SK-N-SH (cell line): ENCODE data around the gene SP140. TPM values are rescaled to one million over a fixed set of nuclear protein-coding genes. Genes with fewer than 3 reads are reported as not detected.

Source experiments
- CTCF ChIA-PET: fragments of 300-600, 350-600 bp; formaldehyde crosslinking; extraction: SDS; loops from one replicate; lab custom pipeline; 2021; lab: Yijun Ruan, JAX
- POLR2A ChIA-PET: fragments of 350-600 bp; sonication (Branson Sonifier 250); formaldehyde crosslinking; extraction: SDS; loops from one replicate; lab custom pipeline; 2020; ENCODE audit warnings: antibody characterized with exemption, inconsistent platforms; lab: Yijun Ruan, JAX
- DNase-seq: peaks from one replicate; pipeline ENCODE4 v3.0.0; 2012
- H2AFZ ChIP-seq: fragments of 200-600 bp; sonication (generic); 2 replicates; pipeline ENCODE4 v1.8.1; 2016; ENCODE audit warnings: antibody characterized with exemption, mild to moderate bottlenecking, low read depth
- H3F3A ChIP-seq: fragments of 200-600 bp; sonication (generic); replicated peaks from 2 replicates; pipeline ENCODE3; 2016; ENCODE audit warnings: antibody characterized with exemption, mild to moderate bottlenecking; ENCODE audit not compliant: insufficient read depth
- H3K27ac ChIP-seq, 2 experiments: fragments of 200-500 bp in 1 of 2; fragments of 200-600 bp in 1 of 2; sonication (Bioruptor generic) in 1 of 2; sonication (generic), shearing (Covaris generic) in 1 of 2; 2 replicates each; pipeline versions ENCODE4 v1.5.1 to v1.6.1; 2014 to 2016; ENCODE audit warnings: low read depth in 2 of 2, inconsistent platforms in 1 of 2, low read length in 1 of 2, mild to moderate bottlenecking in 1 of 2, mixed read lengths in 1 of 2
- H3K27me3 ChIP-seq: fragments of 200-600 bp; sonication (generic), shearing (Covaris generic); 2 replicates; pipeline ENCODE4 v1.6.1; 2016; ENCODE audit warnings: mixed run types; ENCODE audit not compliant: insufficient read depth
- H3K36me3 ChIP-seq, 2 experiments: fragments of 200-500 bp in 1 of 2; fragments of 200-600 bp in 1 of 2; sonication (Bioruptor generic) in 1 of 2; sonication (generic) in 1 of 2; replicated peaks in 1 of 2; 2 replicates each; pipeline versions ENCODE3 to v1.5.1; 2014 to 2016; ENCODE audit warnings: low read length in 1 of 2, mild to moderate bottlenecking in 1 of 2; ENCODE audit not compliant: insufficient read depth in 2 of 2, control insufficient read depth in 1 of 2
- H3K4me1 ChIP-seq, 2 experiments: fragments of 200-500 bp in 1 of 2; fragments of 200-600 bp in 1 of 2; sonication (Bioruptor generic) in 1 of 2; sonication (generic), shearing (Covaris generic) in 1 of 2; 2 replicates each; pipeline versions ENCODE4 v1.5.1 to v1.6.1; 2014 to 2016; ENCODE audit warnings: low read depth in 1 of 2, low read length in 1 of 2, mixed run types in 1 of 2; ENCODE audit not compliant: insufficient read depth in 2 of 2, control insufficient read depth in 1 of 2
- H3K4me2 ChIP-seq: fragments of 200-600 bp; sonication (generic), shearing (Covaris generic); 2 replicates; pipeline ENCODE4 v1.6.1; 2017; ENCODE audit warnings: mixed run types
- H3K4me3 ChIP-seq, 2 experiments: fragments of 200-500 bp in 1 of 2; fragments of 200-600 bp in 1 of 2; sonication (Bioruptor generic) in 1 of 2; sonication (generic), shearing (Covaris generic) in 1 of 2; 2 replicates each; pipeline versions ENCODE4 v1.5.1 to v1.8.1; 2014 to 2016; ENCODE audit warnings: low read depth in 2 of 2, inconsistent platforms in 1 of 2, low read length in 1 of 2, mild to moderate bottlenecking in 1 of 2, mixed read lengths in 1 of 2, moderate library complexity in 1 of 2
- H3K79me2 ChIP-seq: fragments of 200-600 bp; sonication (generic); 2 replicates; pipeline ENCODE4 v1.8.1; 2017; ENCODE audit warnings: mild to moderate bottlenecking; ENCODE audit not compliant: insufficient read depth
- H3K9ac ChIP-seq: fragments of 200-600 bp; sonication (generic); 2 replicates; pipeline ENCODE4 v1.6.1; 2017; ENCODE audit warnings: mixed run types
- H3K9me2 ChIP-seq: fragments of 200-600 bp; sonication (generic); 2 replicates; pipeline ENCODE4 v1.6.1; 2017; ENCODE audit warnings: mixed run types
- H3K9me3 ChIP-seq: fragments of 200-600 bp; sonication (generic); 2 replicates; pipeline ENCODE4 v1.6.1; 2017; ENCODE audit warnings: mixed run types, mild to moderate bottlenecking, moderate library complexity
- H4K20me1 ChIP-seq: fragments of 200-600 bp; sonication (generic); 2 replicates; pipeline ENCODE4 v1.6.1; 2017; ENCODE audit warnings: mild to moderate bottlenecking, mixed run types; ENCODE audit not compliant: insufficient read depth
- ELF1 ChIP-seq: IDR thresholded peaks from 2 replicates; pipeline ENCODE4 v1.4.0; 2012
- FOSL2 ChIP-seq: IDR thresholded peaks from 2 replicates; pipeline ENCODE4 v1.4.0; 2012; ENCODE audit warnings: low read depth, mild to moderate bottlenecking, moderate library complexity, borderline replicate concordance
- FOXJ3 ChIP-seq: sonication (generic); formaldehyde crosslinking; IDR thresholded peaks from 2 replicates; pipeline ENCODE4 v1.5.1; 2020; ENCODE audit warnings: mild to moderate bottlenecking, missing genetic modification reagents
- FOXM1 ChIP-seq: IDR thresholded peaks from 2 replicates; pipeline ENCODE4 v1.4.0; 2012; ENCODE audit warnings: low read depth, mild to moderate bottlenecking
- GABPA ChIP-seq: IDR thresholded peaks from 2 replicates; pipeline ENCODE4 v1.4.0; 2012; ENCODE audit warnings: low read depth, mild to moderate bottlenecking
- GATA2 ChIP-seq: sonication (generic); formaldehyde crosslinking; IDR thresholded peaks from 2 replicates; pipeline ENCODE4 v1.5.0; 2020; ENCODE audit warnings: mild to moderate bottlenecking, missing genetic modification reagents
- MAX ChIP-seq: IDR thresholded peaks from 2 replicates; pipeline ENCODE4 v1.4.0; 2012; ENCODE audit warnings: low read depth
- MEF2A ChIP-seq: IDR thresholded peaks from 2 replicates; pipeline ENCODE4 v1.4.0; 2012; ENCODE audit warnings: low read depth, borderline replicate concordance
- MXI1 ChIP-seq: IDR thresholded peaks from 2 replicates; pipeline ENCODE4 v1.6.1; 2012; ENCODE audit warnings: mild to moderate bottlenecking, low read depth, low read length, improper control_type of control experiment
- NFIC ChIP-seq: IDR thresholded peaks from 2 replicates; pipeline ENCODE4 v1.4.0; 2012; ENCODE audit warnings: borderline replicate concordance
- NRF1 ChIP-seq: IDR thresholded peaks from 2 replicates; pipeline ENCODE4 v1.6.1; 2012; ENCODE audit warnings: low read depth, mild to moderate bottlenecking, low read length
- PBX3 ChIP-seq: IDR thresholded peaks from 2 replicates; pipeline ENCODE4; 2012
- RCOR1 ChIP-seq: fragments of 150-350 bp; IDR thresholded peaks from 2 replicates; pipeline ENCODE4 v1.6.1; 2017; ENCODE audit warnings: antibody characterized with exemption, low read length
- RFX5 ChIP-seq: IDR thresholded peaks from 2 replicates; pipeline ENCODE4 v1.6.1; 2012; ENCODE audit warnings: mild to moderate bottlenecking, improper control_type of control experiment, low read length
- TAF1 ChIP-seq: IDR thresholded peaks from 2 replicates; pipeline ENCODE4 v1.6.1; 2012; ENCODE audit warnings: low read depth, mild to moderate bottlenecking, low read length, moderate library complexity, borderline replicate concordance
- ZBTB33 ChIP-seq: IDR thresholded peaks from 2 replicates; pipeline ENCODE4 v1.4.0; 2012; ENCODE audit warnings: low read depth, borderline replicate concordance
- WGBS: methylation state at CpG from one replicate; pipeline ENCODE4 v1.1.6; 2017; ENCODE audit warnings: low lambda C conversion rate; 5-methylcytosine and 5-hydroxymethylcytosine counted together
- polyA plus RNA-seq, 3 experiments: library from polyadenylated mRNA; depleted of rRNA; stranded (reverse); fragments of >200 nt; gene quantifications; 2 replicates each; pipeline ENCODE4 v1.2.3, GENCODE V29; 2012
- TF ChIP-seq, protein P1 (sequence below): IDR thresholded peaks from 2 replicates; pipeline ENCODE4 v1.4.0; 2012; ENCODE audit warnings: low read depth, borderline replicate concordance
- TF ChIP-seq, protein P2 (sequence below): IDR thresholded peaks from 2 replicates; pipeline ENCODE4 v1.6.1; 2012; ENCODE audit warnings: mild to moderate bottlenecking, low read depth, low read length, moderate library complexity

The SP140 gene
- polyA plus RNA-seq, 1 of the 3 experiments (the other 2 are of a cell fraction) = 0.71 TPM

DNA sequence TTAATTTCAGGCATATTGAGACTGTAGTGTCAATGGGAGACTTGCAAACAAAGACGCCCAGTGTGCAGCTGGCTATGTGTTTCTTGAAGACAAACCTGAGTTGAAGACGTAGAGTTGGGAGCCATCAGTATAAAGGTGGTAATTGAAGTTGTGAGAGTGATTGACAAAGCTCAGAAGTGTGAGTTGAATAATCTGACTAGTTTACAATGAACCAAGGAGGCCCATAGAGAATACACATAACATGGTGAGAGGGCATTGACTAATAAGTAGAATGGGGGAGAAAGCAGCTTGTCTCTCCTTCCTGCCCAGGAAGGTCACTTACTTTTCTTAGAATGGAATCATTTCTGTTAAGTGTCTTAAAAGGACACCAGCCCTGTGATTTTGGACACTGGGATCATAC is 19.8 kb upstream of the SP140 start:
- Histone ChIP-seq H3K4me3 (no peak overlapping the region), H2AFZ (no peak overlapping the region), H3K79me2 (no peaks in the 10 kb centered on the region), H3F3A (no peaks in the 10 kb centered on the region), H3K36me3 (peaks cover 30 to 56% of the 10 kb centered on the region in 2 experiments), H3K9me3 (no peaks in the 10 kb centered on the region; the same call in 1 of the 2 replicates), H4K20me1 (no peaks in the 10 kb centered on the region), H3K9ac (no peak overlapping the region), H3K4me2 (no peak overlapping the region), H3K27ac (no peak overlapping the region), H3K4me1 (no peaks in the 10 kb centered on the region), H3K9me2 (no peaks in the 10 kb centered on the region), H3K27me3 (no peaks in the 10 kb centered on the region)
- POLR2A ChIA-PET = no interaction called here
- WGBS = 84% methylated on average over 2 of the region's 2 CpGs
- no peak for DNase-seq
- TF ChIP-seq MEF2A (no peak), NFIC (no peak), TAF1 (no peak)
- CTCF ChIA-PET = no interaction called here

- H3K36me3 ChIP-seq = peaks cover 33 to 69% of the 10 kb centered on the region in 2 experiments
- H3K9me2 ChIP-seq = no peaks in the 10 kb centered on the region
- H3K4me3 ChIP-seq = no peak overlapping the region
- ChIA-PET CTCF (no interaction called here), POLR2A (no interaction called here)
- no peak overlapping the region for H3K9ac ChIP-seq
- no peak for DNase-seq
- H3K4me2 ChIP-seq = no peak overlapping the region
- no peaks in the 10 kb centered on the region for H3K27me3 ChIP-seq
- no peaks in the 10 kb centered on the region for H3K79me2 ChIP-seq
- H3F3A ChIP-seq = no peaks in the 10 kb centered on the region
- H3K27ac ChIP-seq = no peak overlapping the region
- H3K9me3 ChIP-seq = no peaks in the 10 kb centered on the region; the same call in 1 of the 2 replicates
- H4K20me1 ChIP-seq = no peaks in the 10 kb centered on the region
- TF ChIP-seq MAX (no peak), MXI1 (no peak), NFIC (no peak), PBX3 (no peak), FOXM1 (no peak), GATA2 (CRISPR knock-in tag) (no peak), FOSL2 (no peak), GABPA (no peak), ELF1 (no peak), ZBTB33 (no peak), NRF1 (no peak), FOXJ3 (no peak), RFX5 (no peak), RCOR1 (no peak)
- TF ChIP-seq, protein P1, sequence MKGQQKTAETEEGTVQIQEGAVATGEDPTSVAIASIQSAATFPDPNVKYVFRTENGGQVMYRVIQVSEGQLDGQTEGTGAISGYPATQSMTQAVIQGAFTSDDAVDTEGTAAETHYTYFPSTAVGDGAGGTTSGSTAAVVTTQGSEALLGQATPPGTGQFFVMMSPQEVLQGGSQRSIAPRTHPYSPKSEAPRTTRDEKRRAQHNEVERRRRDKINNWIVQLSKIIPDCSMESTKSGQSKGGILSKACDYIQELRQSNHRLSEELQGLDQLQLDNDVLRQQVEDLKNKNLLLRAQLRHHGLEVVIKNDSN = no peak
- TF ChIP-seq, protein P2, sequence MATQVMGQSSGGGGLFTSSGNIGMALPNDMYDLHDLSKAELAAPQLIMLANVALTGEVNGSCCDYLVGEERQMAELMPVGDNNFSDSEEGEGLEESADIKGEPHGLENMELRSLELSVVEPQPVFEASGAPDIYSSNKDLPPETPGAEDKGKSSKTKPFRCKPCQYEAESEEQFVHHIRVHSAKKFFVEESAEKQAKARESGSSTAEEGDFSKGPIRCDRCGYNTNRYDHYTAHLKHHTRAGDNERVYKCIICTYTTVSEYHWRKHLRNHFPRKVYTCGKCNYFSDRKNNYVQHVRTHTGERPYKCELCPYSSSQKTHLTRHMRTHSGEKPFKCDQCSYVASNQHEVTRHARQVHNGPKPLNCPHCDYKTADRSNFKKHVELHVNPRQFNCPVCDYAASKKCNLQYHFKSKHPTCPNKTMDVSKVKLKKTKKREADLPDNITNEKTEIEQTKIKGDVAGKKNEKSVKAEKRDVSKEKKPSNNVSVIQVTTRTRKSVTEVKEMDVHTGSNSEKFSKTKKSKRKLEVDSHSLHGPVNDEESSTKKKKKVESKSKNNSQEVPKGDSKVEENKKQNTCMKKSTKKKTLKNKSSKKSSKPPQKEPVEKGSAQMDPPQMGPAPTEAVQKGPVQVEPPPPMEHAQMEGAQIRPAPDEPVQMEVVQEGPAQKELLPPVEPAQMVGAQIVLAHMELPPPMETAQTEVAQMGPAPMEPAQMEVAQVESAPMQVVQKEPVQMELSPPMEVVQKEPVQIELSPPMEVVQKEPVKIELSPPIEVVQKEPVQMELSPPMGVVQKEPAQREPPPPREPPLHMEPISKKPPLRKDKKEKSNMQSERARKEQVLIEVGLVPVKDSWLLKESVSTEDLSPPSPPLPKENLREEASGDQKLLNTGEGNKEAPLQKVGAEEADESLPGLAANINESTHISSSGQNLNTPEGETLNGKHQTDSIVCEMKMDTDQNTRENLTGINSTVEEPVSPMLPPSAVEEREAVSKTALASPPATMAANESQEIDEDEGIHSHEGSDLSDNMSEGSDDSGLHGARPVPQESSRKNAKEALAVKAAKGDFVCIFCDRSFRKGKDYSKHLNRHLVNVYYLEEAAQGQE = no peak
- no peaks in the 10 kb centered on the region for H3K4me1 ChIP-seq
- no peak overlapping the region for H2AFZ ChIP-seq
These were observed 17.0 kb upstream of the SP140 start for GRCh38 chr2:230208576-230208975.
